ENCODE results near the gene ALDH1A1. TPM values are rescaled to one million over a fixed set of nuclear protein-coding genes. Genes with fewer than 3 reads are reported as not detected.

Gene ALDH1A1
- total RNA-seq, 1 donor from 2014 or later = not detected

GRCh38 chr9:72888943-72889342 lies 63.9 kb downstream of the ALDH1A1 start:
- intact Hi-C loops (cut with micrococcal nuclease) = no loop called here
- DNase-seq (ENCODE audit: low spot score) = no peak
- Mint-ChIP-seq H3K27me3 (ENCODE audit: insufficient read depth) (peaks cover 2% of the 10 kb centered on the region), H3K4me1 (ENCODE audit: low read depth) (no peaks in the 10 kb centered on the region), H3K4me3 (no peak overlapping the region), H3K36me3 (ENCODE audit: low read depth) (no peaks in the 10 kb centered on the region), H3K27ac (no peak overlapping the region), H3K9me3 (no peaks in the 10 kb centered on the region)

- H3K36me3 Mint-ChIP-seq (ENCODE audit: low read depth) = no peaks in the 10 kb centered on the region
- DNase-seq (ENCODE audit: low spot score) = no peak
- intact Hi-C loops (cut with micrococcal nuclease) = no loop called here
- H3K27me3 Mint-ChIP-seq (ENCODE audit: insufficient read depth) = peaks cover 2% of the 10 kb centered on the region
- no peaks in the 10 kb centered on the region for H3K4me1 Mint-ChIP-seq (ENCODE audit: low read depth)
- no peak overlapping the region for H3K27ac Mint-ChIP-seq
- H3K4me3 Mint-ChIP-seq = no peak overlapping the region
- H3K9me3 Mint-ChIP-seq = no peaks in the 10 kb centered on the region
Measured at GRCh38 chr9:72888067-72888466, 64.8 kb downstream of the ALDH1A1 start.

GRCh38 chr9:72886386-72886785 lies 66.5 kb downstream of the ALDH1A1 start:
- Mint-ChIP-seq H3K9me3 (no peaks in the 10 kb centered on the region), H3K4me3 (no peak overlapping the region), H3K27me3 (ENCODE audit: insufficient read depth) (no peaks in the 10 kb centered on the region), H3K36me3 (ENCODE audit: low read depth) (no peaks in the 10 kb centered on the region), H3K4me1 (ENCODE audit: low read depth) (no peaks in the 10 kb centered on the region), H3K27ac (no peak overlapping the region)
- no peak for DNase-seq (ENCODE audit: low spot score)
- intact Hi-C loops (cut with micrococcal nuclease) = no loop called here

- Mint-ChIP-seq H3K36me3 (ENCODE audit: low read depth) (no peaks in the 10 kb centered on the region), H3K4me3 (no peak overlapping the region), H3K27me3 (ENCODE audit: insufficient read depth) (no peaks in the 10 kb centered on the region), H3K27ac (no peak overlapping the region), H3K4me1 (ENCODE audit: low read depth) (no peaks in the 10 kb centered on the region), H3K9me3 (no peaks in the 10 kb centered on the region)
- intact Hi-C loops (cut with micrococcal nuclease) = no loop called here
- no peak for DNase-seq (ENCODE audit: low spot score)
Measured at GRCh38 chr9:72884508-72884907, 68.3 kb downstream of the ALDH1A1 start.

- intact Hi-C loops (cut with micrococcal nuclease) = no loop called here
- Mint-ChIP-seq H3K4me3 (no peak overlapping the region), H3K36me3 (ENCODE audit: low read depth) (no peaks in the 10 kb centered on the region), H3K27ac (no peak overlapping the region), H3K9me3 (no peaks in the 10 kb centered on the region), H3K4me1 (ENCODE audit: low read depth) (no peaks in the 10 kb centered on the region), H3K27me3 (ENCODE audit: insufficient read depth) (no peaks in the 10 kb centered on the region)
- DNase-seq (ENCODE audit: low spot score) = no peak
Measured at GRCh38 chr9:72883875-72884274, 69.0 kb downstream of the ALDH1A1 start.

GRCh38 chr9:72882117-72882775 lies 70.6 kb downstream of the ALDH1A1 start:
- intact Hi-C loops (cut with micrococcal nuclease) = no loop called here
- H3K4me1 Mint-ChIP-seq (ENCODE audit: low read depth) = no peaks in the 10 kb centered on the region
- no peaks in the 10 kb centered on the region for H3K36me3 Mint-ChIP-seq (ENCODE audit: low read depth)
- H3K9me3 Mint-ChIP-seq = no peaks in the 10 kb centered on the region
- H3K27ac Mint-ChIP-seq = no peak overlapping the region
- no peak for DNase-seq (ENCODE audit: low spot score)
- H3K27me3 Mint-ChIP-seq (ENCODE audit: insufficient read depth) = no peaks in the 10 kb centered on the region
- H3K4me3 Mint-ChIP-seq = no peak overlapping the region

- H3K4me3 Mint-ChIP-seq = no peak overlapping the region
Measured at GRCh38 chr9:72880821-72881220, 72.0 kb downstream of the ALDH1A1 start.

GRCh38 chr9:72875221-72875620 lies 77.6 kb downstream of the ALDH1A1 start:
- no peak overlapping the region for H3K4me3 Mint-ChIP-seq

More at GRCh38 chr9:72880821-72881220, 72.0 kb downstream of the ALDH1A1 start:
- Mint-ChIP-seq H3K4me1 (ENCODE audit: low read depth) (no peaks in the 10 kb centered on the region), H3K9me3 (no peaks in the 10 kb centered on the region), H3K36me3 (ENCODE audit: low read depth) (no peaks in the 10 kb centered on the region), H3K27ac (no peak overlapping the region), H3K27me3 (ENCODE audit: insufficient read depth) (no peaks in the 10 kb centered on the region)
- DNase-seq (ENCODE audit: low spot score) = no peak
- intact Hi-C loops (cut with micrococcal nuclease) = no loop called here

GRCh38 chr9:72874344-72874743 lies 78.5 kb downstream of the ALDH1A1 start:
- Mint-ChIP-seq H3K27ac (no peak overlapping the region), H3K36me3 (ENCODE audit: low read depth) (no peaks in the 10 kb centered on the region), H3K9me3 (no peaks in the 10 kb centered on the region), H3K4me1 (ENCODE audit: low read depth) (no peaks in the 10 kb centered on the region), H3K27me3 (ENCODE audit: insufficient read depth) (no peaks in the 10 kb centered on the region), H3K4me3 (no peak overlapping the region)
- DNase-seq (ENCODE audit: low spot score) = no peak
- intact Hi-C loops (cut with micrococcal nuclease) = no loop called here

More at GRCh38 chr9:72875221-72875620, 77.6 kb downstream of the ALDH1A1 start:
- Mint-ChIP-seq H3K4me1 (ENCODE audit: low read depth) (no peaks in the 10 kb centered on the region), H3K36me3 (ENCODE audit: low read depth) (no peaks in the 10 kb centered on the region), H3K9me3 (no peaks in the 10 kb centered on the region), H3K27ac (no peak overlapping the region), H3K27me3 (ENCODE audit: insufficient read depth) (no peaks in the 10 kb centered on the region)
- intact Hi-C loops (cut with micrococcal nuclease) = no loop called here
- DNase-seq (ENCODE audit: low spot score) = no peak

- H3K4me3 Mint-ChIP-seq = no peak overlapping the region
- no peak for DNase-seq (ENCODE audit: low spot score)
- H3K36me3 Mint-ChIP-seq (ENCODE audit: low read depth) = no peaks in the 10 kb centered on the region
- no peak overlapping the region for H3K27ac Mint-ChIP-seq
- intact Hi-C loops (cut with micrococcal nuclease) = no loop called here
- H3K4me1 Mint-ChIP-seq (ENCODE audit: low read depth) = no peaks in the 10 kb centered on the region
- no peaks in the 10 kb centered on the region for H3K27me3 Mint-ChIP-seq (ENCODE audit: insufficient read depth)
- no peaks in the 10 kb centered on the region for H3K9me3 Mint-ChIP-seq
Measured at GRCh38 chr9:72873456-72873855, 79.4 kb downstream of the ALDH1A1 start.

- Mint-ChIP-seq H3K27me3 (ENCODE audit: insufficient read depth) (no peaks in the 10 kb centered on the region), H3K36me3 (ENCODE audit: low read depth) (no peaks in the 10 kb centered on the region), H3K27ac (no peak overlapping the region), H3K9me3 (no peaks in the 10 kb centered on the region), H3K4me1 (ENCODE audit: low read depth) (no peaks in the 10 kb centered on the region), H3K4me3 (no peak overlapping the region)
- DNase-seq (ENCODE audit: low spot score) = no peak
- intact Hi-C loops (cut with micrococcal nuclease) = no loop called here
Measured at GRCh38 chr9:72872718-72873117, 80.1 kb downstream of the ALDH1A1 start.

- Mint-ChIP-seq H3K9me3 (no peaks in the 10 kb centered on the region), H3K4me1 (ENCODE audit: low read depth) (no peaks in the 10 kb centered on the region), H3K4me3 (no peak overlapping the region), H3K27me3 (ENCODE audit: insufficient read depth) (no peaks in the 10 kb centered on the region), H3K27ac (no peak overlapping the region), H3K36me3 (ENCODE audit: low read depth) (no peaks in the 10 kb centered on the region)
- DNase-seq (ENCODE audit: low spot score) = no peak
- intact Hi-C loops (cut with micrococcal nuclease) = no loop called here
Measured at GRCh38 chr9:72871685-72872084, 81.2 kb downstream of the ALDH1A1 start.

- intact Hi-C loops (cut with micrococcal nuclease) = no loop called here
- H3K9me3 Mint-ChIP-seq = no peaks in the 10 kb centered on the region
- no peaks in the 10 kb centered on the region for H3K27me3 Mint-ChIP-seq (ENCODE audit: insufficient read depth)
- no peaks in the 10 kb centered on the region for H3K4me1 Mint-ChIP-seq (ENCODE audit: low read depth)
- DNase-seq (ENCODE audit: low spot score) = no peak
- no peaks in the 10 kb centered on the region for H3K36me3 Mint-ChIP-seq (ENCODE audit: low read depth)
- H3K4me3 Mint-ChIP-seq = no peak overlapping the region
- H3K27ac Mint-ChIP-seq = no peak overlapping the region
Measured at GRCh38 chr9:72864327-72864726, 88.5 kb downstream of the ALDH1A1 start.

Data from activated T-helper 1 cell treated with anti-CD3 and anti-CD28 coated beads, Interleukin-12 subunit alpha, Interleukin-12 subunit beta, Interleukin-2, Interleukin-4 antibody, amounts not matched to agents 30 ng/mL and 10 ng/mL and 1 ng/mL, durations not matched to agents 14 hours and 24 hours and 36 hours (primary cell).